ENCODE measurements around the gene TAF11L10.
"Not testable (repeated sequence)": the region's sequence is repeated elsewhere in the genome, so short reads cannot be mapped to it uniquely, and the experiment has no call there.

TAF11L10 gene

GRCh38 chr5:17597728-17598127 is at the start of gene TAF11L10:
TAF11L10 (minus strand) TSS chr5:17597828.
- not testable (repeated sequence) for H3K27me3 Mint-ChIP-seq; H3K27ac Mint-ChIP-seq; H3K4me1 Mint-ChIP-seq (ENCODE audit: low read depth); H3K4me3 Mint-ChIP-seq; H3K9me3 Mint-ChIP-seq; H3K36me3 Mint-ChIP-seq (ENCODE audit: low read depth)

DNA sequence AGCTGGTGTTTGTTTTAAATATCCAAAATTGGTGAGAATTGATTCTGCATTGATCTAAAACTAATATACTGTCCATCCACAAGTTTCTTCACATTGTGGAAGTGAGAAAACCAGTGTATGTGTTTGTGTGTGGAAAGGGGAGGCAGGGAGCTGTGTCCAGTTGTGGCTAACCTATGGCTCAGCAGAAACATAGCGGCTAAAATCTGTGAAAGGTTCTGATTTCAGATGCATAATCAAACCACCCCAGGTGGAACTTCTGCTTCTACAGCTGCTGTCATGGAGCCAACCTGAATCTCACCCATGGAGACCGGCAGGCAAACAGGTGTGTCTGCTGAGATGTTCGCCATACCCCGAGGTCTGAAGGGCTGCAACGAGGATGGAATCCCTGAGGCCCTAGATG is 36.5 kb upstream of the TAF11L10 start, which contains the start of gene TAF11L14:
TAF11L14 (plus strand) TSS at position 301 of the 400 bp plus-strand sequence.
- no peak within 1 kb of the TSS for H3K4me3 Mint-ChIP-seq
- no peaks in the 10 kb centered on the region for H3K4me1 Mint-ChIP-seq (ENCODE audit: low read depth)
- H3K27ac Mint-ChIP-seq = no peak within 1 kb of the TSS
- peaks cover 8% of the 10 kb centered on the region for H3K9me3 Mint-ChIP-seq
- H3K27me3 Mint-ChIP-seq = no peaks in the 10 kb centered on the region
- H3K36me3 Mint-ChIP-seq (ENCODE audit: low read depth) = no peaks in the 10 kb centered on the region

GRCh38 chr5:17631788-17632187 is 34.2 kb upstream of the TAF11L10 start, which contains the start of gene TAF11L13:
TAF11L13 (plus strand) TSS chr5:17632088.
- H3K4me3 Mint-ChIP-seq; H3K9me3 Mint-ChIP-seq; H3K4me1 Mint-ChIP-seq (ENCODE audit: low read depth); H3K27ac Mint-ChIP-seq; H3K27me3 Mint-ChIP-seq; H3K36me3 Mint-ChIP-seq (ENCODE audit: low read depth): not testable (repeated sequence)

DNA sequence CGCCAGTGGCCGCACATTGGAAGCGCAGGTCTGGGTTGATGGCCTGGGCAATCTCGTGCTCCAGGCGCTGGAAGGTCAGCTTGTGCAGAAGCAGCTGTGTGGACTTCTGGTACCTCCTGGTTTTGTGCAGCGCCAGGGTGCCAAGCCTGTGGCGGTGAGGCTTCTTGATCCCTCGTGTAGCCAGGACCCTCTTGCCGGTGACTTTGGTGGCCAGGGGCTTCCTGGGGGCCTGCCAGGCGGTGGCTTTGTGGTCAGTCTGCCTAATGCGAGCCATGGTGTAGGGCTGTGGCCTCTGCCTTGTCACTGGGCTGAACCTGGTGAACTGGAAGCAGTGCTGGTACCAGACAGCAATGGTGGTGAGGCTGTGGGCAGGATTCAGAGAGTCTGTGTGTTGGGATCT is 28.1 kb upstream of the TAF11L10 start:
- H3K4me3 Mint-ChIP-seq = no peak overlapping the region
- H3K27me3 Mint-ChIP-seq = no peaks in the 10 kb centered on the region
- H3K9me3 Mint-ChIP-seq = no peaks in the 10 kb centered on the region
- no peaks in the 10 kb centered on the region for H3K36me3 Mint-ChIP-seq (ENCODE audit: low read depth)
- no peaks in the 10 kb centered on the region for H3K4me1 Mint-ChIP-seq (ENCODE audit: low read depth)
- H3K27ac Mint-ChIP-seq = no peak overlapping the region

DNA sequence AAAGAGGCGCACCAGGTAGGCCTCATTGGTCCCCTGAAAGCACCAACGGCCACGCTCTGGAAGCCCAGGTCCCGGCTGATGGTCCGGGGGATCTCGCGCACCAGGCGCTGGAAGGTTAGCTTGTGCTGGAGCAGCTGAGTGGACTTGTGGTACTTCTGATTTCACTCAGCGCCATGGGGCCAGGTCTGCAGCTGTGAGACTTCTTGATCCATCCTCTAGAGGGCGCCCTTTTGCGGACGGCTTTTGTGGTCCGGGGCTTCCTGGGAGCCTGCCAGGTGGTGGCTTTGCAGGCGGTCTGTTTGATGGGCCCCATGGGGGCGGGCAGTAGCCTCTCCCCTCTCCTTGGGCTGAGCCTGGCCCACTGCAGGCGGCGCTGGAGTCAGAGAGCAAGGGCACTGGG is 23.0 kb upstream of the TAF11L10 start:
- Mint-ChIP-seq H3K27ac (no peak overlapping the region), H3K4me1 (ENCODE audit: low read depth) (no peaks in the 10 kb centered on the region), H3K9me3 (peaks cover 18% of the 10 kb centered on the region), H3K36me3 (ENCODE audit: low read depth) (no peaks in the 10 kb centered on the region), H3K27me3 (no peaks in the 10 kb centered on the region), H3K4me3 (no peak overlapping the region)

GRCh38 chr5:17619354-17619753 is 21.7 kb upstream of the TAF11L10 start:
- Mint-ChIP-seq H3K27me3 (no peaks in the 10 kb centered on the region), H3K36me3 (ENCODE audit: low read depth) (no peaks in the 10 kb centered on the region), H3K27ac (no peak overlapping the region), H3K4me1 (ENCODE audit: low read depth) (no peaks in the 10 kb centered on the region), H3K9me3 (peaks cover 20% of the 10 kb centered on the region), H3K4me3 (no peak overlapping the region)

GRCh38 chr5:17614872-17615605 is 17.4 kb upstream of the TAF11L10 start:
- no peak overlapping the region for H3K27ac Mint-ChIP-seq
- no peaks in the 10 kb centered on the region for H3K4me1 Mint-ChIP-seq (ENCODE audit: low read depth)
- H3K27me3 Mint-ChIP-seq = no peaks in the 10 kb centered on the region
- H3K9me3 Mint-ChIP-seq = peaks cover 18% of the 10 kb centered on the region
- H3K36me3 Mint-ChIP-seq (ENCODE audit: low read depth) = no peaks in the 10 kb centered on the region
- no peak overlapping the region for H3K4me3 Mint-ChIP-seq

DNA sequence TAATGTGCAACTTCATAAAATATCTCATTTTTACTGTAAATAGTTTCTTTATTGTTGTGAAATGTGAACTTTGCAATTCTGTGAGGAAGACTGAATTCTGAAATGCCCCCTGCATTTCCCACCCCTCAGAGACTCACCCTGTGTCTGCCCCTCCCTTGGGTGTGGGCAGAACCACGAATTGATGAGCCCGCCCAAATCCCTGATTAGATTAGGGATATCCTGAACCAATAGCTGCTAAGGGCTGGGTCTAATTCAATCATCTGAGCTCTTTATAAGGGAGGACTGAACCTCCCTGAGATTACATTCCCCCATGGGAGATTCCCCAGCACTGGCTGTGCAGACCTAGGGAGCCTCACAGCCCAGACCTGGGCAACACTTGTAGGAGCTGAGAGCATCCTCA is 12.5 kb upstream of the TAF11L10 start, which contains the start of gene TAF11L12:
TAF11L12 (plus strand) TSS at position 301 of the 400 bp plus-strand sequence.
- H3K27ac Mint-ChIP-seq; H3K36me3 Mint-ChIP-seq (ENCODE audit: low read depth); H3K4me3 Mint-ChIP-seq; H3K4me1 Mint-ChIP-seq (ENCODE audit: low read depth); H3K27me3 Mint-ChIP-seq; H3K9me3 Mint-ChIP-seq: not testable (repeated sequence)

- not testable (repeated sequence) for H3K27me3 Mint-ChIP-seq; H3K4me1 Mint-ChIP-seq (ENCODE audit: low read depth); H3K36me3 Mint-ChIP-seq (ENCODE audit: low read depth); H3K4me3 Mint-ChIP-seq; H3K9me3 Mint-ChIP-seq; H3K27ac Mint-ChIP-seq
Measured at GRCh38 chr5:17607461-17607860, 9.8 kb upstream of the TAF11L10 start.

GRCh38 chr5:17604951-17605350 is 7.3 kb upstream of the TAF11L10 start:
- H3K36me3 Mint-ChIP-seq (ENCODE audit: low read depth) = no peaks in the 10 kb centered on the region
- H3K9me3 Mint-ChIP-seq = peaks cover 7% of the 10 kb centered on the region
- H3K27ac Mint-ChIP-seq = no peak overlapping the region
- H3K4me1 Mint-ChIP-seq (ENCODE audit: low read depth) = no peaks in the 10 kb centered on the region
- no peak overlapping the region for H3K4me3 Mint-ChIP-seq
- H3K27me3 Mint-ChIP-seq = no peaks in the 10 kb centered on the region

DNA sequence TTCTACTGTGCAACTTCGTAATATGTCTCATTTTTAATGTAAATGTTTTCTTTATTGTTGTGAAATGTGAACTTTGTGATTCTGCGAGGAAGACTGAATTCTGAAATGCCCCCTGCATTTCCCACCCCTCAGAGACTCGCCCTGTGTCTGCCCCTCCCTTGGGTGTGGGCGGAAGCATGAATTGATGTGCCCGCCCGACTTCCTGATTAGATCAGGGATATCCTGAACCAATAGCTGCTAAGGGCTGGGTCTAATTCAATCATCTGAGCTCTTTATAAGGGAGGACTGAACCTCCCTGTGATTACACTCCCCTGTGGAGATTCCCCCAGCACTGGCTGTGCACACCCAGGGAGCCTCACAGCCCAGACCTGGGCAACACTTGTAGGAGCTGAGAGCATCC is 6.3 kb upstream of the TAF11L10 start, which contains the start of gene TAF11L11:
TAF11L11 (plus strand) TSS at position 304 of the 400 bp plus-strand sequence.
- not testable (repeated sequence) for H3K4me3 Mint-ChIP-seq; H3K27ac Mint-ChIP-seq; H3K27me3 Mint-ChIP-seq; H3K36me3 Mint-ChIP-seq (ENCODE audit: low read depth); H3K9me3 Mint-ChIP-seq; H3K4me1 Mint-ChIP-seq (ENCODE audit: low read depth)

GRCh38 chr5:17594255-17594654 is 3.4 kb downstream of the TAF11L10 start, which contains the start of gene TAF11L9:
TAF11L9 (minus strand) TSS chr5:17594394.
- H3K4me1 Mint-ChIP-seq (ENCODE audit: low read depth); H3K9me3 Mint-ChIP-seq; H3K27ac Mint-ChIP-seq; H3K27me3 Mint-ChIP-seq; H3K4me3 Mint-ChIP-seq; H3K36me3 Mint-ChIP-seq (ENCODE audit: low read depth): not testable (repeated sequence)

GRCh38 chr5:17590860-17591259 is 6.8 kb downstream of the TAF11L10 start, which contains the start of gene TAF11L8:
TAF11L8 (minus strand) TSS chr5:17590960.
- H3K9me3 Mint-ChIP-seq; H3K4me1 Mint-ChIP-seq (ENCODE audit: low read depth); H3K36me3 Mint-ChIP-seq (ENCODE audit: low read depth); H3K4me3 Mint-ChIP-seq; H3K27ac Mint-ChIP-seq; H3K27me3 Mint-ChIP-seq: not testable (repeated sequence)

GRCh38 chr5:17585658-17586057 is 12.0 kb downstream of the TAF11L10 start, which contains the start of gene TAF11L7:
TAF11L7 (minus strand) TSS chr5:17585758.
- not testable (repeated sequence) for H3K4me1 Mint-ChIP-seq (ENCODE audit: low read depth); H3K36me3 Mint-ChIP-seq (ENCODE audit: low read depth); H3K27ac Mint-ChIP-seq; H3K9me3 Mint-ChIP-seq; H3K4me3 Mint-ChIP-seq; H3K27me3 Mint-ChIP-seq
